NCI-H2107 treated with DMSO at 0.1 percent for 48 hours (cell line): Measurements from ENCODE around the gene SS18.
A peak's percentile ranks its signal among the peaks of the same experiment; 100 is the strongest.
"Not testable (repeated sequence)": the region's sequence is repeated elsewhere in the genome, so short reads cannot be mapped to it uniquely, and the experiment has no call there.

Source experiments
- DNase-seq: peaks from one replicate; lab custom pipeline; 2025; ENCODE audit not compliant: unreplicated experiment; lab: John Stamatoyannopoulos, UW

The SS18 gene, protein sequence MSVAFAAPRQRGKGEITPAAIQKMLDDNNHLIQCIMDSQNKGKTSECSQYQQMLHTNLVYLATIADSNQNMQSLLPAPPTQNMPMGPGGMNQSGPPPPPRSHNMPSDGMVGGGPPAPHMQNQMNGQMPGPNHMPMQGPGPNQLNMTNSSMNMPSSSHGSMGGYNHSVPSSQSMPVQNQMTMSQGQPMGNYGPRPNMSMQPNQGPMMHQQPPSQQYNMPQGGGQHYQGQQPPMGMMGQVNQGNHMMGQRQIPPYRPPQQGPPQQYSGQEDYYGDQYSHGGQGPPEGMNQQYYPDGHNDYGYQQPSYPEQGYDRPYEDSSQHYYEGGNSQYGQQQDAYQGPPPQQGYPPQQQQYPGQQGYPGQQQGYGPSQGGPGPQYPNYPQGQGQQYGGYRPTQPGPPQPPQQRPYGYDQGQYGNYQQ

GRCh38 chr18:26090130-26091046, at the start of gene SS18:
SS18 (minus strand) TSS chr18:26090613; CDS start chr18:26090569, 44 bp downstream.
- peak; percentile 32 for DNase-seq

DNA sequence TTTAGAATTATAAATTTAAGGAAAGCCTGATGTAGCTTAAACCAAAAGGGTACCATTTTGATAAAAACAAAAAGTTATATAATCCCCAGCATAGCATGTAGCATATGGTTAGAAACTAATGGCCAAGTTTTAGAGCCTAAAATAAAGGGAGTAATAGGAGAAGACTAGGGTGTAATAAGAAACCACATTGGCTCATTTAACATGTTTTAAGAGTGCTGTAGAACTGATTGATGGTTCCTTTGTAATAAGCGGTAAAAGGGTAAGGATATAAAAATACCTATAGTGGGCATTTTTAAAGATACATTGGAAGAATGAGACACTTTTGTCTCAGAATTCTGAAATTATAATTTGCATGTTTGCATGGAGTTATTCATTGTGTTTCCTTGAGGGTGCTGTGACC, 45.1 kb upstream of the SS18 start:
- peak; percentile 0 for DNase-seq

- no peak for DNase-seq
These were observed 43.7 kb upstream of the SS18 start for GRCh38 chr18:26134107-26134506.

GRCh38 chr18:26133652-26134051, 43.2 kb upstream of the SS18 start, which contains the start of gene PSMA8:
PSMA8 (plus strand) TSS chr18:26133869; CDS start chr18:26133966, 97 bp downstream.
- no peak for DNase-seq

DNA sequence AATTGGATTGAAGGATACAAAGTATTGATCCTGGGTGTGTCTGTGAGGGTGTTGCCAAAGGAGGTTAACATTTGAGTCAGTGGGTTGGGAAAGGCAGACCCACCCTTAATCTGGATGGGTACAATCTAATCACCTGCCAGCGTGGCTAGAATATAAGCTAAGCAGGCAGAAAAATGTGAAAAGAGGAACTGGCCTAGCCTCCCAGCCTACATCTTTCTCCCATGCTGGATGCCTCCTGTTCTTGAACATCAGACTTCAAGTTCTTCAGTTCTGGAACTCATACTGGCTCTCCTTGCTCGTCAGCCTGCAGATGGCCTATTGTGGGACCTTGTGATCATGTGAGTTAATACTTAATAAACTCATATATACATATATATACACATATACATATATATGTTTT, 37.8 kb upstream of the SS18 start:
- not testable (repeated sequence) for DNase-seq

DNA sequence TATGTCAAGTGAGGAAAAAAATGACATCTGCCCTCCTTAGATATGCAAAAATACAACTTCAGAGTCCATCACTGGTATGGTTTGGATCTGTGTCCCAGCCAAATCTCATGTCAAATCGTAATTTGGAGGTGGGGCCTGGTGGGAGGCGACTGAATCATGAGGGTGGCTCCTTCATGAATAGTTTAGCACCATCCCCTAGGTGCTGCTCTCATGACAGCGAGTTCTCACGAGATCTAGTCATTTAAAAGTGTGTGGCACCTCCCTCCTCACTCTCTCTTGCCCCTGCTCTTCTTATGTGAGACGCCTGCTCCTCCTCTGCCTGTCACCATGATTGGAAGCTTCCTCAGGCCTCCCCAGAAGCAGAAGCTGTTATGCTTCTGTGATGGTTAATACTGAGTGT, 37.4 kb upstream of the SS18 start:
- no peak for DNase-seq

DNA sequence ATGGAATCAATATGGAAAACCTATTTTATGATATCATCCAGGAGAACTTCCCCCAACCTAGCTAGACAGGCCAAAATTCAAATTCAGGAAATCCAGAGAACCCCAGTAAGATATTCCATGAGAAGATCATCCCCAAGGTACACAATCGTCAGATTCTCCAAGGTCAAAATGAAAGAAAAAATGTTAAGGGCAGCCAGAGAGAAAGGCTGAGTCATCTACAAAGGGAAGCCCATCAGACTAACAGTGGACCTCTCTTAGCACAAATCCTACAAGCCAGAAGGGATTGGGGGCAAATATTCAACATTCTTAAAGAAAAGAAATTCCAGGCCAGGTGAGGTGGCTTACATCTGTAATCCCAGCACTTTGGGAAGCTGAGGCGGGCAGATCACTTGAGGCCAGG, 31.6 kb upstream of the SS18 start:
- not testable (repeated sequence) for DNase-seq

DNA sequence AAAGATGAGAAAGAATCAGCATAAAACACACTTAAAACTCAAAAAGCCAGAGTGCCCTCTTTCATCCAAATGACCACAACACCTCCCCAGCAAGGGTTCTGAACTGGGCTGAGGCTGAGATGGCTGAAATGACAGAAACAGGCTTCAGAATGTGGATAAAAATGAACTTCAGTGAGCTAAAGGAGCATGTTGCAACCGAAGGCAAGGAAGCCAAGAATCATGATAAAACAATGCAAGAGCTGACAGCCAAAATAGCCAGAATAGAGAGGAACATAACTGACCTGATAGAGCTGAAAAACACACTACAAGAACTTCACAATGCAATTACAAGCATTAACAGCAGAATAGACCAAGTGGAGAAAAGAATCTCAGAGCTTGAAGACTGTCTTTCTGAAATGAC, 31.1 kb upstream of the SS18 start:
- no peak for DNase-seq

DNA sequence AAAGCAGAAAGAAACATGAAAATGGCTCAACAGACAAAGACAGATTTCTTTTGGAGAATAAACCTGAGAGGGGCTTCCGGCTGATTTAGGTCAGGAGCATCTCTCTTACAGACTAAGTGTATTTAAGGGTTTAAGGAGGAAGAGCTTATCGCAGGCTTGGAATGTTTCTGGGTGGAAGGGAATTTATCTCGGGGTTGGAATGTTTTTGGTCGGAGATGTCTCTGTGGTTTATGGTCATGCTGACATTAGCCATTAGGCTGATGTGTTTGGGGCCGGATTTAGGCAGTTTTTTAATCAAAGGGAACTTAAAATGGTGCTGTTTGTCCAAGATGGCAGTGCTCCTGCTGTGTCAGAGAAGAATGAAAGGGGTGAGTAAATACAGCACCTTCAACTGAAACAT, 28.8 kb upstream of the SS18 start:
- DNase-seq, result no peak

GRCh38 chr18:26104035-26104434, 13.6 kb upstream of the SS18 start:
- no peak for DNase-seq

- no peak for DNase-seq
These were observed 13.2 kb upstream of the SS18 start for GRCh38 chr18:26103579-26103978.

DNA sequence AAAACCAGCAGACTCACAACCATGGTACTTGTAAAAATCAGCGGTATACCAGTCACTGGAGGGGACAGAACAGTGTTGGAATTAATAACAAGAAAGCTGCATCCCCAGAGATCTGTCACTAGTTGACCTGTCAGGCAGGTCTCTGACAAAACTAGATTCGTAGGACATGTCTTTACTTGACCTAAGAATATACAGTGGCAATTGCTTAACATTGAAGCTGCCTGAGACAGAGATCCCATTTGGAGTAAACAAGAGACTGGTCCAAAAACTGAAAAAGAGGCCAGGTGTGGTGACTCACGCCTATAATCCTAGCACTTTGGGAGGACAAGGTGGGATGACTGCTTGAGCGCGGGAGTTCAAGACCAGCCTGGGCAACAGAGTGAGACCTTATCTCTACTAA, 7.2 kb upstream of the SS18 start:
- no peak for DNase-seq

DNA sequence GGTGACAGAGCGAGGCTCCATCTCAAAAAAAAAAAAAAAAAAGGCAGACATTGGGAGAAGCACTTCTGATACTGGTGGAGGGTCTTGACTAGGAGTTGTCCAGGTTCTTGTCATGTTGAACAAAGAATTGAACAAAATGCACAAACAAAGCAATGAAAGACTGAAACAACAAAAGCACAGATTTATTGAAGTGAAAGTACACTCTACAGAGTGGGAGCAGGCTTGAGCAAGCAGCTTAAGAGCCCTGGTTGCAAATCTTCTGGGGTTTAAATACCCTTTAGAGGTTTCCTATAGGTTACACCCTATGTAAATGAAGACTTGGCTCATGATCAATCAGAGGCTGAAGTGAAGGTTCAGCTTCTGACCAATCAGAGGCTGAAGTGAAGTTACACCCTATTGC, 6.4 kb upstream of the SS18 start:
- DNase-seq, result no peak

DNA sequence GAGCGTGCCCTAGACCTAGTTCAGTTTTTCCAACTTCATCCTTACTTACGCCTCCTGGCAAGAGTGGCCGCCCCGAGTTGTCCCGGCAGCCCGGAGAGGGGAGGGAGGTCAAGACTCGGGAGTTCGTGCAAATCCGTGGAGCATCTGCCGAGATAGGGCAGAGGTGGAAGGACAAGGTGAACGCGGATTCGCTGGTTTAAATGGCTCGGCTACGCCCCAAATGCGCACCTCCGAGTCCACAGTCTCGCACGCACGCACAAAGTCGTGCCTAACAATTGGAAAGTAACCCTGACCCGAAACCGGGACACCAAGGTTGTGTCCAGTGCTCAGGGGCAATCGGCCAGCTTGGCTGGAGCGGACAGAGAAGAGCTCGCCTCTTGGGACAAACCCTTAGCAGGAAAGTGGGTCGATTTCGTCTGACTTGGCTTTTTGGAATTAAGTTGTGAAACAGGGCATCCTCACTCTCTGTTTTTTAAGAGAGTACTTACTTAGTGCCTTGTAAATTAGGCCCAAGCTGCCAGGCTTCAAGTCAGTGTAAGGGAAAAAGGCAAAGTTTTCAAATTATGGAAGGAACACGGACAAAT, 726 bp upstream of the SS18 start:
- no peak for DNase-seq

GRCh38 chr18:26089293-26090129, 902 bp downstream of the SS18 start:
- no peak for DNase-seq

DNA sequence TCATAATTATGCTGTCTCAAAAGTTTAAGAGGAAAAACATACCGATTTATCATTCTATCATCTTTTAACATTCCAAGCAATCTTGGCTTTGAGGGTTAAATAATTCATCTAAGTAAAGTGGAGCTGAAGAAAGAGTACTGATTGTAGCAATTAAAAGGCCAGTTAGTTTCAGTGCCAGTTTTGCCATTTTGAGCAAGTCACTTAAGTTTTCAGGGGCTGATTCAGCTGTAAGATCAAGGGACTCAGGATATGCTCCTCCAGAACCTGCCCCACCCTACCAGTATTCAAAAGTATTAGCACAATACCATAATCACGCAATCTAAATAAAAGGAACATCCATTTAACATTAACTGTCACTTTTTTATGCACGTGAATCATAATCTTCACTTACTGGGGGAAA, 1.9 kb downstream of the SS18 start:
- DNase-seq, result no peak

DNA sequence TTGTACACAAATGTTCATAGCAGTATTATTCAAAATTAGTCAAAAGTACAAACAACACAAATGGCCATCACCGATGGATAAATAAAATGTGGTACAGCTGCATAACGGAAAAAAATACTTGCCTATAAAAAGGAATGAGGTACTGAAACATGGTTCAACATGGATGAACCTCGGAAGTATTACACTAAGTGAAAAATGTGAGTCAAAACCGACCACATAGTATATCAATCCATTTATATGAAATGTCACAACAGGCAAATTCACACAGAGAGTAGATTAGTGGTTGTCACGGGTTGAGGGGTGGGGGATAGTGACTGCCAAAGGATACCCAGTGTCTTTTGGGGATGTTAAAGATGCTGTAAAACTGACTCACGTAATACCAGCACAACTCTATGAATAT, 3.5 kb downstream of the SS18 start:
- no peak for DNase-seq

DNA sequence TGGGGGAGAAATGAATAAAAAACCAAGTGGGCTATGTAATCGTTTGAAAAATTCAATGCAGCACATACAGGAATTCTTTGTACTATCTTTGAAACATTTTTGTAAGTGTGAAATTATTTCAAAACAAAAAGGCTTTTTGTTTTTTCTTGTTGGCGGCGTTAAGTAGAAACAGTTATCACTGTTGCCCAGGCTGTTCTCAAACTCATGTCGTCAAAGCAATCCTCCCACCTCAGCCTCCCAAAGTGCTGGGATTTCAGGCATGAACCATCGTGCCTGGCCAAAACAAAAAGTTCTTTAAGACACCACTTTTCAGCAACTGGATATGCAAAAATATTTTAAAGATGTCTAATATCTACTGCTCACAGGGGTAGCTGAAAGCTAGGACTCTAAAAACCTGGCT, 5.4 kb downstream of the SS18 start:
- no peak for DNase-seq

- no peak for DNase-seq
These were observed 7.3 kb downstream of the SS18 start for GRCh38 chr18:26083099-26083498.

GRCh38 chr18:26082475-26082874, 7.9 kb downstream of the SS18 start:
- DNase-seq, result no peak

DNA sequence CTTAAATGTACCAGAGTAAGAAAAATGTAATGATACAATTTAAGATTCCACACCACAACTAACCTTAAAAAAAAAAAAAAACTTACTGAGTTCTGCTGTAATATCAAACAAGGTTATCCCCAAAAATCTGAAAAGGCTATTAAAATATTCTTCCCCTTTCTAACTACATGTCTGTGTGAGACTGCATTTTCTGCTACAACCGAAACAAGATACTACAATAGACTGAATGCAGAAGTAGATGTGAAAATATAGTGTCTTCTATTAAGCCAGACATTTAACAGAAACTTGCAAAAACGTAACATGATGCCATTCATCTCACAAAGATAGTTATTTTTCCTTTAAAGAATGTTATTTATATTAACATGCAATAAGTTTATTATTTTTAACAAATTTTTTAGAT, 16.2 kb downstream of the SS18 start:
- DNase-seq, result no peak
